ENCODE measurements around the gene TIMMDC1. TPM values are rescaled to one million over a fixed set of nuclear protein-coding genes. Genes with fewer than 3 reads are reported as not detected.

TIMMDC1 gene
- total RNA-seq, 4 donors from 2014 or later: 25.7 to 50.8 (median 35.0) TPM

GRCh38 chr3:119530456-119530855 lies 32.1 kb downstream of the TIMMDC1 start:
- no peak for TF ChIP-seq EP300 (IDR thresholded peaks at IDR 0.05; ENCODE audit: low read depth)
- Histone ChIP-seq H3K9me3 (no peaks in the 10 kb centered on the region), H3K36me3 (no peaks in the 10 kb centered on the region), H3K4me1 (no peaks in the 10 kb centered on the region), H3K4me3 (no peak overlapping the region), H3K27ac (no peak overlapping the region), H3K27me3 (no peaks in the 10 kb centered on the region)
- 50 to 86% methylated on average over 1 to 2 of the region's 2 CpGs for WGBS, 2 donors (ENCODE audit: low coverage in 1 of 2)
- intact Hi-C loops (cut with DNase I; ENCODE audit: low total_unique reads) (no loop called here), in situ Hi-C loops (cut with MboI; ENCODE audit: low pct_ligation_motif_present in 1 of 4, low pct_unique_long_range_greater_than_20kb in 1 of 4, low sequenced_read_pairs in 3 of 4) (no loop called here)
- DNase-seq: no peak

DNA sequence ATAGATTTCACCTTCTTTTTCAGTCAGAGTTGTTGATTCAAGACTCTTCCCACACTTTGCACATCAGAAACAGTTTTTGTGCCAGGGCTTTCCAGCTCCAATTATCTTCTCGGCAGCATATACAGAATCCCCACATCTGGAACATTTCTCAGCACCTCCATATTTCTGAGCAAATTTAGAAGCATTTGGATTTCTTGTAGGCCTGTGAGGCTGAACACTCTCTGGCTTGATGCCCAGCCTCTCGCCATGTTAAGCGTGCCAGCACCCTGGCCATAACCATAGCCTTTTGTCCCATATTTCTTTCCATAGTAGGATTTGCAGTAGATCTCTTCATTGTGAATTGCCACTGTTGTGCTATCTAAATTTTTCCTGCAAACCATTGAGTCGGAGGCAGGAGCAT lies 32.8 kb downstream of the TIMMDC1 start:
- DNase-seq: no peak
- Histone ChIP-seq H3K9me3 (no peaks in the 10 kb centered on the region), H3K4me3 (no peak overlapping the region), H3K27me3 (no peaks in the 10 kb centered on the region), H3K4me1 (no peaks in the 10 kb centered on the region), H3K27ac (no peak overlapping the region), H3K36me3 (no peaks in the 10 kb centered on the region)
- no peak for TF ChIP-seq EP300 (IDR thresholded peaks at IDR 0.05; ENCODE audit: low read depth)
- TF ChIP-seq, protein P1, sequence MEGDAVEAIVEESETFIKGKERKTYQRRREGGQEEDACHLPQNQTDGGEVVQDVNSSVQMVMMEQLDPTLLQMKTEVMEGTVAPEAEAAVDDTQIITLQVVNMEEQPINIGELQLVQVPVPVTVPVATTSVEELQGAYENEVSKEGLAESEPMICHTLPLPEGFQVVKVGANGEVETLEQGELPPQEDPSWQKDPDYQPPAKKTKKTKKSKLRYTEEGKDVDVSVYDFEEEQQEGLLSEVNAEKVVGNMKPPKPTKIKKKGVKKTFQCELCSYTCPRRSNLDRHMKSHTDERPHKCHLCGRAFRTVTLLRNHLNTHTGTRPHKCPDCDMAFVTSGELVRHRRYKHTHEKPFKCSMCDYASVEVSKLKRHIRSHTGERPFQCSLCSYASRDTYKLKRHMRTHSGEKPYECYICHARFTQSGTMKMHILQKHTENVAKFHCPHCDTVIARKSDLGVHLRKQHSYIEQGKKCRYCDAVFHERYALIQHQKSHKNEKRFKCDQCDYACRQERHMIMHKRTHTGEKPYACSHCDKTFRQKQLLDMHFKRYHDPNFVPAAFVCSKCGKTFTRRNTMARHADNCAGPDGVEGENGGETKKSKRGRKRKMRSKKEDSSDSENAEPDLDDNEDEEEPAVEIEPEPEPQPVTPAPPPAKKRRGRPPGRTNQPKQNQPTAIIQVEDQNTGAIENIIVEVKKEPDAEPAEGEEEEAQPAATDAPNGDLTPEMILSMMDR (IDR thresholded peaks at IDR 0.05): no peak
- TF ChIP-seq POLR2A (IDR thresholded peaks at IDR 0.05): no peak
- TF ChIP-seq POLR2AphosphoS5 (IDR thresholded peaks at IDR 0.05): no peak
- intact Hi-C loops (cut with DNase I; ENCODE audit: low total_unique reads): no loop called here
- in situ Hi-C loops (cut with MboI; ENCODE audit: low pct_ligation_motif_present in 1 of 4, low pct_unique_long_range_greater_than_20kb in 1 of 4, low sequenced_read_pairs in 3 of 4): no loop called here
- WGBS, 2 donors (ENCODE audit: low coverage in 1 of 2): 87 to 93% methylated on average over 2 to 4 of the region's 4 CpGs

GRCh38 chr3:119534296-119534695 lies 35.9 kb downstream of the TIMMDC1 start:
- in situ Hi-C loops (cut with MboI; ENCODE audit: low pct_ligation_motif_present in 1 of 4, low pct_unique_long_range_greater_than_20kb in 1 of 4, low sequenced_read_pairs in 3 of 4): no loop called here
- no peaks in the 10 kb centered on the region for H3K36me3 ChIP-seq
- no peaks in the 10 kb centered on the region for H3K9me3 ChIP-seq
- H3K27me3 ChIP-seq: no peaks in the 10 kb centered on the region
- H3K27ac ChIP-seq: no peak overlapping the region
- 94% methylated on average over 1 of the region's 1 CpG; no CpG with 5 or more reads in 1 of the 2 donors for WGBS, 2 donors (ENCODE audit: low coverage in 1 of 2)
- H3K4me1 ChIP-seq: no peaks in the 10 kb centered on the region
- DNase-seq: no peak
- TF ChIP-seq EP300 (IDR thresholded peaks at IDR 0.05; ENCODE audit: low read depth) (no peak), POLR2AphosphoS5 (IDR thresholded peaks at IDR 0.05) (no peak), POLR2A (IDR thresholded peaks at IDR 0.05) (no peak)
- TF ChIP-seq, protein P1 (IDR thresholded peaks at IDR 0.05): no peak
- H3K4me3 ChIP-seq: no peak overlapping the region
- intact Hi-C loops (cut with DNase I; ENCODE audit: low total_unique reads): no loop called here

GRCh38 chr3:119536757-119537156 lies 38.4 kb downstream of the TIMMDC1 start:
- no peaks in the 10 kb centered on the region for H3K4me1 ChIP-seq
- 72 to 84% methylated on average over 4 of the region's 4 CpGs for WGBS, 2 donors (ENCODE audit: low coverage in 1 of 2)

More at GRCh38 chr3:119536757-119537156, 38.4 kb downstream of the TIMMDC1 start:
- intact Hi-C loops (cut with DNase I; ENCODE audit: low total_unique reads): no loop called here
- no peak overlapping the region for H3K4me3 ChIP-seq
- H3K27me3 ChIP-seq: no peaks in the 10 kb centered on the region
- no peaks in the 10 kb centered on the region for H3K36me3 ChIP-seq
- no peak overlapping the region for H3K27ac ChIP-seq
- in situ Hi-C loops (cut with MboI; ENCODE audit: low pct_ligation_motif_present in 1 of 4, low pct_unique_long_range_greater_than_20kb in 1 of 4, low sequenced_read_pairs in 3 of 4): no loop called here
- no peak for DNase-seq
- no peaks in the 10 kb centered on the region for H3K9me3 ChIP-seq
- TF ChIP-seq, protein P1 (IDR thresholded peaks at IDR 0.05): no peak
- TF ChIP-seq POLR2A (IDR thresholded peaks at IDR 0.05) (no peak), POLR2AphosphoS5 (IDR thresholded peaks at IDR 0.05) (no peak), EP300 (IDR thresholded peaks at IDR 0.05; ENCODE audit: low read depth) (no peak)

All from transverse colon (tissue), 4 donors.